Neuronal stem cell (in vitro differentiated cells): Measurements from ENCODE around the gene C2orf92.

Source experiments
- DNase-seq: peaks from one replicate; pipeline ENCODE4 v3.0.0-alpha.2; 2013; ENCODE audit warnings: low spot score
- H2AFZ ChIP-seq: one replicate; pipeline ENCODE4 v1.6.1; 2013; ENCODE audit warnings: mild to moderate bottlenecking, low read length, inconsistent platforms
- H2AK5ac ChIP-seq: 2 replicates; pipeline ENCODE4 v1.6.1; 2013; ENCODE audit warnings: low read depth, mild to moderate bottlenecking, inconsistent platforms, low read length, moderate library complexity, mixed read lengths
- H2BK120ac ChIP-seq: 2 replicates; pipeline ENCODE4 v1.6.1; 2013; ENCODE audit warnings: low read depth, mild to moderate bottlenecking, inconsistent platforms, low read length, moderate library complexity, mixed read lengths
- H2BK12ac ChIP-seq: one replicate; pipeline ENCODE4 v1.6.1; 2013; ENCODE audit warnings: low read length, inconsistent platforms
- H2BK15ac ChIP-seq: 2 replicates; pipeline ENCODE4 v1.6.1; 2013; ENCODE audit warnings: mild to moderate bottlenecking, low read length, inconsistent platforms, mixed read lengths
- H2BK5ac ChIP-seq: one replicate; pipeline ENCODE4 v1.6.1; 2013; ENCODE audit warnings: inconsistent platforms, mild to moderate bottlenecking, low read length, moderate library complexity
- H3K14ac ChIP-seq: one replicate; pipeline ENCODE4 v1.6.1; 2013; ENCODE audit warnings: low read length, inconsistent platforms
- H3K18ac ChIP-seq: 2 replicates; pipeline ENCODE4 v1.6.1; 2013; ENCODE audit warnings: low read length, inconsistent platforms
- H3K23ac ChIP-seq: 2 replicates; pipeline ENCODE4 v1.6.1; 2013; ENCODE audit warnings: low read depth, mild to moderate bottlenecking, mixed read lengths, low read length, inconsistent platforms; ENCODE audit not compliant: poor library complexity
- H3K27ac ChIP-seq: replicated peaks from 3 replicates; pipeline ENCODE4 v1.5.1; 2013; ENCODE audit warnings: low read length, inconsistent platforms
- H3K27me3 ChIP-seq, 3 experiments: 2 replicates each; pipeline ENCODE4 v1.6.1; 2013; ENCODE audit warnings: low read length in 3 of 3, mild to moderate bottlenecking in 2 of 3, inconsistent platforms in 1 of 3, low read depth in 1 of 3, mixed read lengths in 1 of 3, moderate library complexity in 1 of 3; ENCODE audit not compliant: control insufficient read depth in 3 of 3, insufficient read depth in 3 of 3
- H3K36me3 ChIP-seq, 2 donors: replicated peaks in 1 of 2; 2 replicates each; pipeline ENCODE4 v1.6.1; 2013; ENCODE audit warnings: low read length in 2 of 2; ENCODE audit not compliant: control insufficient read depth in 2 of 2, insufficient read depth in 2 of 2
- H3K4ac ChIP-seq: 2 replicates; pipeline ENCODE4 v1.6.1; 2013; ENCODE audit warnings: inconsistent platforms, mild to moderate bottlenecking, low read length, moderate library complexity
- H3K4me1 ChIP-seq, 2 donors: 1 replicate in 1 of 2; 2 replicates in 1 of 2; pipeline ENCODE4 v1.6.1; 2013; ENCODE audit warnings: low read length in 2 of 2, low read depth in 1 of 2; ENCODE audit not compliant: control insufficient read depth in 2 of 2, insufficient read depth in 1 of 2
- H3K4me2 ChIP-seq: one replicate; pipeline ENCODE4 v1.6.1; 2013; ENCODE audit warnings: mild to moderate bottlenecking, low read length, inconsistent platforms; ENCODE audit not compliant: insufficient read depth, poor library complexity, severe bottlenecking
- H3K4me3 ChIP-seq, 2 donors: 2 replicates each; pipeline ENCODE4 v1.5.1; 2013; ENCODE audit warnings: low read length in 2 of 2, mild to moderate bottlenecking in 2 of 2, inconsistent platforms in 1 of 2, moderate library complexity in 1 of 2
- H3K79me1 ChIP-seq: one replicate; pipeline ENCODE4 v1.6.1; 2013; ENCODE audit warnings: low read depth, mild to moderate bottlenecking, inconsistent platforms, low read length, moderate library complexity
- H3K9ac ChIP-seq: one replicate; pipeline ENCODE4 v1.6.1; 2013; ENCODE audit warnings: mild to moderate bottlenecking, low read depth, low read length, inconsistent platforms; ENCODE audit not compliant: poor library complexity
- H3K9me3 ChIP-seq, 2 donors: replicated peaks in 1 of 2; 2 replicates each; pipeline versions ENCODE3 to v1.6.1; 2013; ENCODE audit warnings: low read length in 2 of 2, mild to moderate bottlenecking in 2 of 2, inconsistent platforms in 1 of 2, low read depth in 1 of 2, mixed read lengths in 1 of 2, moderate library complexity in 1 of 2; ENCODE audit not compliant: control insufficient read depth in 2 of 2, insufficient read depth in 1 of 2
- H4K8ac ChIP-seq: one replicate; pipeline ENCODE4 v1.6.1; 2013; ENCODE audit warnings: low read depth, mild to moderate bottlenecking, inconsistent platforms, low read length, moderate library complexity
- H4K91ac ChIP-seq: one replicate; pipeline ENCODE4 v1.6.1; 2013; ENCODE audit warnings: low read length, low read depth, mild to moderate bottlenecking, inconsistent platforms; ENCODE audit not compliant: poor library complexity
- WGBS, 2 donors: extraction: QIAGEN DNeasy Blood & Tissue Kit; methylation state at CpG; one replicate each; pipeline ENCODE4 v1.1.7; 2013; ENCODE audit warnings: missing lambda C conversion rate in 2 of 2, mixed read lengths in 1 of 2; ENCODE audit not compliant: insufficient read length in 2 of 2, insufficient replicate concordance in 1 of 2; ENCODE audit errors: extremely low coverage in 2 of 2; 5-methylcytosine and 5-hydroxymethylcytosine counted together

Gene C2orf92

DNA sequence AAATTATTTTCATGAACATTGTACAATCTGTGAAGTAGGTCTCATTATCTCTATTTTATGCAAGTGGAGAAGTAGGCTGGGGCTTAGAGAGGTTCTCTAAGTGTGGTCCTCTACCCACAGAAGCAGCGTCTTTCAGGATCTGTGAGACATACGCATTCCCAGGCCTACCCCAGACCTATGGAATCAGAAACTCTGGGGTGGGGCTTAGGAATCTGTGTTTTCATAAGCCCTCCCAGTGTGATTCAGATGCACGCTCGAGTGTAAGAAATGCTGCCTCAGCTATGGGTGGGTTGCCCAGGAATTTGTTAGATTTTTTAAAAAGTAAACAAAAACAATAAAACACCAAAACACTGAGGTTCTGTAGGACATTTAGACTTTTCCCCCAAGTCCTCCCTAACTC, 29.0 kb downstream of the C2orf92 start:
- no peak overlapping the region for H2AK5ac ChIP-seq
- DNase-seq: no peak
- no peak overlapping the region for H3K18ac ChIP-seq
- H3K27me3 ChIP-seq: no peaks in the 10 kb centered on the region
- H3K4me1 ChIP-seq: peaks cover 2 to 4% of the 10 kb centered on the region in 2 donors
- no peaks in the 10 kb centered on the region for H3K79me1 ChIP-seq
- H3K4me2 ChIP-seq: no peak overlapping the region
- no peak overlapping the region for H2BK120ac ChIP-seq
- no peaks in the 10 kb centered on the region for H3K36me3 ChIP-seq
- H3K23ac ChIP-seq: no peak overlapping the region
- no peak overlapping the region for H2BK15ac ChIP-seq
- no peak overlapping the region for H3K27ac ChIP-seq
- no peak overlapping the region for H2AFZ ChIP-seq
- WGBS, 2 donors: no CpG with 5 or more reads among the region's 4 CpGs
- no peak overlapping the region for H3K9ac ChIP-seq
- H3K4me3 ChIP-seq: no peak overlapping the region
- no peak overlapping the region for H3K4ac ChIP-seq
- H4K91ac ChIP-seq: no peak overlapping the region
- no peak overlapping the region for H2BK12ac ChIP-seq
- no peak overlapping the region for H2BK5ac ChIP-seq
- no peak overlapping the region for H3K14ac ChIP-seq
- no peak overlapping the region for H4K8ac ChIP-seq
- no peaks in the 10 kb centered on the region for H3K9me3 ChIP-seq

DNA sequence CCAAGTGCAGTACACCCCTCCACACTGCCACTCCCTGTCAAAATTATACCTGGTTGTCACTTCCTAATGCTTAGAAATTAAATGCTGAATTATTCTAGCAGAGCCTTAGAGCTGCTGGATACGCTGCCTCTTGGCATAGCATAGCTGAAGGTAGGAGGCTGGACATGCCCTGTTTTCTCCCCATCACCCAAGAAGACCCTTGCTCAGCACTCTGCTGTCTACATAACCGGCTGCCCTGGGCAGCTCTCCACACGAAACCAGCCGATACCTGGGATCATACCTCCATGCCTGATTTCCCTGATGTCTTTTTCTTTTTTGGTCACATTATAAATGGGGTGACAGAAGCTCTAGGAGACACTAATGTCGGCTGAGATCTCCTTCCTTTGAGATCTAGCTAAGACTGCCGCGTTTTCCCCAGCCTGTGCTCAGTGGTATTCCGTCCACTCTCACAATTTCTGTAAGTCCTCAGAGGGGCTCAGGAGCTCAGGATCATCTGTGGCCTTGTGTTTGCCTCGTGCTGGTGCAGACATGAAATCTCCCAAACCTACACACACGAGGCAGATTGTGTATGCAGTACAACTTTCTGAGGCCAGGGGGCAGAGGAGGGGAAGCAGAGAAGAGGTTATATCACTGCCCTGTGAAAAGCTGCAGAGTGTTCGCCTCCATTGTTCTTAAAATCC, 30.4 kb downstream of the C2orf92 start:
- Histone ChIP-seq H2AFZ (peak overlapping the region; percentile 80), H3K27me3 (no peaks in the 10 kb centered on the region), H4K91ac (no peak overlapping the region), H3K4me1 (peaks cover 2 to 4% of the 10 kb centered on the region in 2 donors), H4K8ac (no peak overlapping the region), H2BK15ac (no peak overlapping the region), H3K4ac (no peak overlapping the region), H3K27ac (no peak overlapping the region), H3K4me2 (no peak overlapping the region), H2AK5ac (no peak overlapping the region), H2BK120ac (no peak overlapping the region), H3K9ac (no peak overlapping the region), H2BK5ac (no peak overlapping the region), H3K9me3 (no peaks in the 10 kb centered on the region), H3K14ac (no peak overlapping the region), H3K36me3 (no peaks in the 10 kb centered on the region), H2BK12ac (peak overlapping the region; percentile 5), H3K23ac (no peak overlapping the region), H3K18ac (no peak overlapping the region), H3K4me3 (no peak overlapping the region), H3K79me1 (no peaks in the 10 kb centered on the region)
- peak; percentile 58 for DNase-seq
- no CpG with 5 or more reads among the region's 11 CpGs for WGBS, 2 donors

DNA sequence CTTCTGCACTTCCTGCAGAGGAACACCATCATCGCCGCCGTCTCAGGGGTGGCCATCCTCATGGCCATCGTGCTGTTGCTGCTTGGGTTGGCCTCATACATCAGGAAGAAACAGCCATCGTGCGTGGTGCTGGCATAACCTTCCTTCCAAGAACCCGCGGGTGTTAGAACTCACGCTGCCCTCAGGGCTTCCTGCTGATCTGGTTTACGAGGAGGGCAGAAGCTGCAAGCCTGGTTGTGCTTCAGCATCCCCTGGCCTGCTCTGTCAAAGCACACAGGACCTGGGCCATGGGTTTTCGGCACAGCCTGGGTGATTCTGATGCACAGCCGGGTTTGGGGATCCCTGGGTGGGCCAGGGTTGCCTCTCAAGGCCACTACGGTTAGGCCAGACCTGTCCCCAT, 31.7 kb downstream of the C2orf92 start:
- H3K9ac ChIP-seq: no peak overlapping the region
- H4K91ac ChIP-seq: no peak overlapping the region
- no peaks in the 10 kb centered on the region for H3K36me3 ChIP-seq
- no peaks in the 10 kb centered on the region for H3K79me1 ChIP-seq
- H3K9me3 ChIP-seq: no peaks in the 10 kb centered on the region
- no peak overlapping the region for H3K4ac ChIP-seq
- H2BK15ac ChIP-seq: no peak overlapping the region
- no CpG with 5 or more reads among the region's 13 CpGs for WGBS, 2 donors
- H2BK5ac ChIP-seq: no peak overlapping the region
- H2AK5ac ChIP-seq: no peak overlapping the region
- H3K27ac ChIP-seq: no peak overlapping the region
- no peak for DNase-seq
- H2AFZ ChIP-seq: no peak overlapping the region
- H3K4me2 ChIP-seq: no peak overlapping the region
- no peak overlapping the region for H2BK120ac ChIP-seq
- peak overlapping the region; percentile 40 for H3K18ac ChIP-seq
- H3K27me3 ChIP-seq: no peaks in the 10 kb centered on the region
- no peak overlapping the region for H2BK12ac ChIP-seq
- no peak overlapping the region for H4K8ac ChIP-seq
- peaks cover 2 to 4% of the 10 kb centered on the region in 2 donors for H3K4me1 ChIP-seq
- H3K4me3 ChIP-seq: peak overlapping the region in 1 of 2 donors; percentile 47
- H3K23ac ChIP-seq: no peak overlapping the region
- no peak overlapping the region for H3K14ac ChIP-seq

DNA sequence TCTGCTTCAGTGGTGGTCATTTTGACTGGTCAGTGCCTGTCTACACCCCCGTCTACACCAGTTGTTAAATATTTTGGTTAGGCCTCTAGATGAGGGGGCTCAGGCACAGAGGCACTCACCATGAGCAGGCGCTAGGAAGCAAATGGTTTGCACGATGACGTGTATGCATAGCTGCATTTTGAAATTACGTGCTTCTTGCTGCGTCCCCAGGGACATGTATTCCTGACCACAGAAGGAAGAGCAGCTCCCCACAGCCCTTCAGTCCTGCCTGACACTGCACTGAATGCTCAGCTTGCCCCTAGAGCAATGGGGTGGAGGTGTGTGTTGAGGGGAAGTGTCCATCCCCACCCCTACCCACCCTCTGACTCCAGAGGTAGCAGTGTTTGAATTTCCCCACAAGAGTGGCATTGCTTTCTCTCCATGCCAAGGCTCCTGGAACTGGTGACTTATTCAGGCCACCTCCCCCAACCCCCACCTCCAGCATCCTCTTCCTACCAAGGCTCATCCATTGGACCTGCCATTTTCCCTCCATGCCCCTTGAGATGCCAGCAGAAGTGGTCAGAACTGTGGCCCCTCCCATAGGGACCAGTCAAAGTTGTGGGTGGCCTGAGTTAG, 32.4 kb downstream of the C2orf92 start:
- Histone ChIP-seq H2BK12ac (no peak overlapping the region), H3K4ac (no peak overlapping the region), H3K27ac (no peak overlapping the region), H3K23ac (no peak overlapping the region), H2BK5ac (no peak overlapping the region), H2AFZ (no peak overlapping the region), H4K91ac (no peak overlapping the region), H3K79me1 (no peaks in the 10 kb centered on the region), H3K9ac (no peak overlapping the region), H3K14ac (no peak overlapping the region), H4K8ac (no peak overlapping the region), H2BK120ac (no peak overlapping the region), H3K18ac (no peak overlapping the region), H3K4me1 (peaks cover 2 to 4% of the 10 kb centered on the region in 2 donors), H3K27me3 (no peaks in the 10 kb centered on the region), H3K4me2 (no peak overlapping the region), H3K9me3 (no peaks in the 10 kb centered on the region), H3K36me3 (no peaks in the 10 kb centered on the region), H2BK15ac (no peak overlapping the region), H3K4me3 (peak overlapping the region in 1 of 2 donors; percentile 8), H2AK5ac (no peak overlapping the region)
- no CpG with 5 or more reads among the region's 6 CpGs for WGBS, 2 donors
- no peak for DNase-seq
